WTC11 (cell line): ENCODE measurements around the gene B4GALNT3. TPM values are rescaled to one million over a fixed set of nuclear protein-coding genes. Genes with fewer than 3 reads are reported as not detected.

Experiments
- ATAC-seq: fragments of 200-7000 bp; cut with Tn5 transposase; 2 replicates; pipeline ENCODE4 v1.10.0; 2021; ENCODE audit warnings: mild to moderate bottlenecking, moderate library complexity
- CTCF ChIA-PET: fragments of 300-600 bp; sonication (Branson Sonifier 250); formaldehyde crosslinking; loops from one replicate; lab custom pipeline; 2021; ENCODE audit warnings: antibody characterized with exemption; lab: Charles Lee
- POLR2A ChIA-PET: fragments of 350-600 bp; sonication (Branson Sonifier 250); formaldehyde crosslinking; loops from one replicate; lab custom pipeline; 2021; ENCODE audit warnings: antibody characterized with exemption; lab: Charles Lee
- DNase-seq: peaks from one replicate; pipeline ENCODE4 v3.0.0; 2021; ENCODE audit warnings: low spot score
- H3K27ac Mint-ChIP-seq: 2 replicates; pipeline ENCODE4 v1.8.0; 2021; ENCODE audit warnings: mixed read lengths
- H3K27me3 Mint-ChIP-seq: 2 replicates; pipeline ENCODE4 v1.8.0; 2021; ENCODE audit warnings: low read depth, mild to moderate bottlenecking, moderate library complexity, mixed read lengths
- H3K36me3 Mint-ChIP-seq: 2 replicates; pipeline ENCODE4 v1.8.0; 2021; ENCODE audit warnings: mixed read lengths
- H3K4me1 Mint-ChIP-seq: 2 replicates; pipeline ENCODE4 v1.8.0; 2022; ENCODE audit warnings: mixed read lengths
- H3K4me3 Mint-ChIP-seq: 2 replicates; pipeline ENCODE4 v1.8.0; 2021; ENCODE audit warnings: mild to moderate bottlenecking, moderate library complexity, mixed read lengths
- H3K9me3 Mint-ChIP-seq: 2 replicates; pipeline ENCODE4 v1.8.0; 2021; ENCODE audit warnings: mixed read lengths
- AR ChIP-seq: fragments of 250-450 bp; sonication (Bioruptor Pico); IDR thresholded peaks from 2 replicates; pipeline ENCODE4 v1.9.0; 2021; ENCODE audit warnings: mild to moderate bottlenecking
- CBFB ChIP-seq: sonication (generic); formaldehyde crosslinking; IDR thresholded peaks from 2 replicates; pipeline ENCODE4 v1.8.1; 2022; ENCODE audit warnings: mild to moderate bottlenecking, low read depth, missing genetic modification reagents
- CTCF ChIP-seq: fragments of 200-600 bp; IDR thresholded peaks from 2 replicates; pipeline ENCODE4 v1.8.0; 2022; ENCODE audit warnings: antibody characterized with exemption
- ERG ChIP-seq: fragments of 250-450 bp; sonication (Bioruptor Pico); IDR thresholded peaks from 2 replicates; pipeline ENCODE4 v1.8.0; 2021; ENCODE audit warnings: mild to moderate bottlenecking
- GRHL2 ChIP-seq: fragments of 250-450 bp; sonication (Bioruptor Pico); IDR thresholded peaks from 2 replicates; pipeline ENCODE4 v1.8.0; 2022; ENCODE audit warnings: mild to moderate bottlenecking, moderate library complexity; ENCODE audit not compliant: insufficient replicate concordance, severe bottlenecking
- MAX ChIP-seq: sonication (generic); formaldehyde crosslinking; IDR thresholded peaks from 2 replicates; pipeline ENCODE4 v1.8.0; 2022; ENCODE audit warnings: mild to moderate bottlenecking, missing genetic modification reagents
- NR2C2 ChIP-seq: sonication (generic); formaldehyde crosslinking; IDR thresholded peaks from 2 replicates; pipeline ENCODE4 v1.8.0; 2022; ENCODE audit warnings: mild to moderate bottlenecking, missing genetic modification reagents
- PRDM15 ChIP-seq: sonication (generic); formaldehyde crosslinking; IDR thresholded peaks from 2 replicates; pipeline ENCODE4 v1.8.0; 2022; ENCODE audit warnings: missing genetic modification reagents
- PREB ChIP-seq: sonication (generic); formaldehyde crosslinking; IDR thresholded peaks from 2 replicates; pipeline ENCODE4 v1.8.1; 2022; ENCODE audit warnings: mild to moderate bottlenecking, missing genetic modification reagents, moderate library complexity, borderline replicate concordance
- SP1 ChIP-seq: sonication (generic); formaldehyde crosslinking; conservative IDR thresholded peaks from 2 replicates; pipeline ENCODE4 v1.8.1; 2022; ENCODE audit warnings: missing genetic modification reagents
- TEAD1 ChIP-seq: sonication (generic); formaldehyde crosslinking; IDR thresholded peaks from 2 replicates; pipeline ENCODE4 v1.8.0; 2022; ENCODE audit warnings: mild to moderate bottlenecking, missing genetic modification reagents
- TP53 ChIP-seq: sonication (generic); formaldehyde crosslinking; IDR thresholded peaks from 2 replicates; pipeline ENCODE4 v1.8.1; 2023; ENCODE audit warnings: mild to moderate bottlenecking, missing genetic modification reagents
- USF1 ChIP-seq: sonication (generic); formaldehyde crosslinking; IDR thresholded peaks from 2 replicates; pipeline ENCODE4 v1.8.0; 2022; ENCODE audit warnings: mild to moderate bottlenecking, missing genetic modification reagents
- ZNF121 ChIP-seq: sonication (generic); formaldehyde crosslinking; IDR thresholded peaks from 2 replicates; pipeline ENCODE4 v1.8.0; 2023; ENCODE audit warnings: missing genetic modification reagents
- ZNF263 ChIP-seq: sonication (generic); formaldehyde crosslinking; IDR thresholded peaks from 2 replicates; pipeline ENCODE4 v1.8.1; 2022; ENCODE audit warnings: low read depth, mild to moderate bottlenecking, moderate library complexity, missing genetic modification reagents
- ZNF423 ChIP-seq: fragments of 250-450 bp; sonication (Bioruptor Pico); IDR thresholded peaks from 2 replicates; pipeline ENCODE4 v2.1.2; 2022; ENCODE audit warnings: mild to moderate bottlenecking, moderate library complexity
- ZNF425 ChIP-seq: fragments of 250-450 bp; sonication (Bioruptor Pico); conservative IDR thresholded peaks from 2 replicates; pipeline ENCODE4 v1.9.0; 2021; ENCODE audit warnings: mild to moderate bottlenecking
- total RNA-seq: library from RNA; stranded (reverse); gene quantifications from 3 replicates; pipeline ENCODE4 v1.2.3, GENCODE V29; 2021

The B4GALNT3 gene
- total RNA-seq, 1 experiment from 2014 or later, result 19.0 TPM

GRCh38 chr12:454833-455232 is 4.9 kb upstream of the B4GALNT3 start (continued):
- no peak for TF ChIP-seq USF1
- TF ChIP-seq AR (CRISPR knock-in tag), result no peak
- no peak for TF ChIP-seq CTCF
- no peak for TF ChIP-seq TP53 (CRISPR knock-in tag)

GRCh38 chr12:455821-456220 is 3.9 kb upstream of the B4GALNT3 start:
- DNase-seq, result no peak
- Mint-ChIP-seq H3K9me3 (peaks cover 21% of the 10 kb centered on the region), H3K4me1 (peaks cover 6% of the 10 kb centered on the region; the same call in 1 of the 2 replicates), H3K27ac (no peak overlapping the region), H3K36me3 (peaks cover 21% of the 10 kb centered on the region), H3K4me3 (no peak overlapping the region), H3K27me3 (peaks cover 40% of the 10 kb centered on the region)
- CTCF ChIA-PET, result interaction anchor here (0.6 to 2.4 kb wide), 4 partner anchors 13 to 213 kb away, joined by 3 to 14 read pairs (median 6); no protein-coding TSS in a partner anchor
- POLR2A ChIA-PET, result no interaction called here
- no peak for ATAC-seq
- no peak for TF ChIP-seq ZNF423 (CRISPR knock-in tag)
- TF ChIP-seq ZNF121 (CRISPR knock-in tag), result no peak
- no peak for TF ChIP-seq CBFB
- TF ChIP-seq ERG (CRISPR knock-in tag), result no peak
- TF ChIP-seq ZNF263 (CRISPR knock-in tag), result no peak
- no peak for TF ChIP-seq TEAD1 (CRISPR knock-in tag)
- no peak for TF ChIP-seq NR2C2
- no peak for TF ChIP-seq ZNF425 (CRISPR knock-in tag)
- no peak for TF ChIP-seq GRHL2
- TF ChIP-seq CTCF, result no peak
- no peak for TF ChIP-seq SP1 (CRISPR knock-in tag)
- no peak for TF ChIP-seq PRDM15 (CRISPR knock-in tag)
- no peak for TF ChIP-seq PREB (CRISPR knock-in tag)
- no peak for TF ChIP-seq MAX (CRISPR knock-in tag)
